BE2C (cell line): Measurements from ENCODE around the gene TMED10.

Experiments
- DNase-seq: peaks from one replicate; pipeline ENCODE4 v3.0.0-alpha.2; 2020
- H3K27me3 ChIP-seq: fragments of 250-450 bp; sonication (Bioruptor Pico); 2 replicates; pipeline ENCODE4 v1.5.1; 2020; ENCODE audit warnings: mild to moderate bottlenecking
- H3K36me3 ChIP-seq: fragments of 250-450 bp; sonication (Bioruptor Pico); 2 replicates; pipeline ENCODE4 v1.5.1; 2020; ENCODE audit warnings: mild to moderate bottlenecking
- H3K4me1 ChIP-seq: fragments of 250-450 bp; sonication (Bioruptor Pico); 2 replicates; pipeline ENCODE4 v1.5.1; 2020
- H3K4me3 ChIP-seq: 2 replicates; pipeline ENCODE4 v1.5.1; 2011; ENCODE audit warnings: low read depth, low read length
- H3K9me3 ChIP-seq: fragments of 250-450 bp; sonication (Bioruptor Pico); 2 replicates; pipeline ENCODE4 v1.5.1; 2020
- CTCF ChIP-seq: IDR thresholded peaks from 2 replicates; pipeline ENCODE4 v1.5.1; 2012; ENCODE audit warnings: mild to moderate bottlenecking, low read depth, low read length

Gene TMED10

GRCh38 chr14:75188520-75189268, 12.3 kb upstream of the TMED10 start:
- no peak for DNase-seq
- H3K36me3 ChIP-seq, result no peaks in the 10 kb centered on the region
- no peak overlapping the region for H3K4me3 ChIP-seq
- H3K27me3 ChIP-seq, result no peaks in the 10 kb centered on the region
- H3K4me1 ChIP-seq, result no peaks in the 10 kb centered on the region
- H3K9me3 ChIP-seq, result no peaks in the 10 kb centered on the region
- TF ChIP-seq CTCF, result no peak

GRCh38 chr14:75188086-75188485, 11.7 kb upstream of the TMED10 start:
- DNase-seq, result no peak
- no peaks in the 10 kb centered on the region for H3K4me1 ChIP-seq
- H3K9me3 ChIP-seq, result no peaks in the 10 kb centered on the region
- TF ChIP-seq CTCF, result no peak
- H3K4me3 ChIP-seq, result no peak overlapping the region
- no peaks in the 10 kb centered on the region for H3K27me3 ChIP-seq
- H3K36me3 ChIP-seq, result no peaks in the 10 kb centered on the region

GRCh38 chr14:75186953-75187352, 10.5 kb upstream of the TMED10 start:
- no peak for DNase-seq
- Histone ChIP-seq H3K27me3 (no peaks in the 10 kb centered on the region), H3K4me3 (no peak overlapping the region), H3K9me3 (no peaks in the 10 kb centered on the region), H3K36me3 (no peaks in the 10 kb centered on the region), H3K4me1 (no peaks in the 10 kb centered on the region)
- no peak for TF ChIP-seq CTCF

GRCh38 chr14:75185251-75186040, 9.0 kb upstream of the TMED10 start:
- Histone ChIP-seq H3K4me1 (no peaks in the 10 kb centered on the region), H3K4me3 (no peak overlapping the region)

GRCh38 chr14:75184492-75184891, 8.1 kb upstream of the TMED10 start:
- H3K4me3 ChIP-seq, result no peak overlapping the region
- no peak for DNase-seq

More at GRCh38 chr14:75185251-75186040, 9.0 kb upstream of the TMED10 start:
- Histone ChIP-seq H3K36me3 (no peaks in the 10 kb centered on the region), H3K9me3 (no peaks in the 10 kb centered on the region), H3K27me3 (no peaks in the 10 kb centered on the region)
- DNase-seq, result no peak
- TF ChIP-seq CTCF, result no peak

More at GRCh38 chr14:75184492-75184891, 8.1 kb upstream of the TMED10 start:
- Histone ChIP-seq H3K27me3 (no peaks in the 10 kb centered on the region), H3K36me3 (no peaks in the 10 kb centered on the region), H3K9me3 (no peaks in the 10 kb centered on the region), H3K4me1 (no peaks in the 10 kb centered on the region)
- no peak for TF ChIP-seq CTCF
